GM12878 (cell line): Measurements from ENCODE around the gene ATXN1. TPM values are rescaled to one million over a fixed set of nuclear protein-coding genes. Genes with fewer than 3 reads are reported as not detected.

Experiments
- ATAC-seq: fragments of 200-7000 bp; cut with Tn5 transposase; 3 replicates; pipeline ENCODE4 v1.9.1; 2020; ENCODE audit warnings: mild to moderate bottlenecking, moderate library complexity
- BruUV-seq: library from RNA; stranded (reverse); fragments of 400-500 nt; replicated peaks from 2 replicates; lab custom pipeline; 2021; lab: Mats Ljungman, UMichigan
- CTCF ChIA-PET: fragments of 300-600 bp; sonication (Branson Sonifier 250); formaldehyde crosslinking; extraction: SDS; loops from one replicate; lab custom pipeline; 2021; ENCODE audit warnings: inconsistent platforms; lab: Yijun Ruan, JAX
- POLR2A ChIA-PET: fragments of 350-600 bp; formaldehyde crosslinking; extraction: SDS; loops from one replicate; lab custom pipeline; 2021; ENCODE audit warnings: inconsistent platforms; lab: Charles Lee
- RAD21 ChIA-PET: fragments of 300-600 bp; sonication (Branson Sonifier 250); formaldehyde crosslinking; loops from one replicate; lab custom pipeline; 2023; ENCODE audit warnings: antibody characterized with exemption; ENCODE audit not compliant: unreplicated experiment; lab: Charles Lee
- SMC1A ChIA-PET: fragments of 300-600 bp; sonication (Branson Sonifier 250); formaldehyde crosslinking; loops from one replicate; lab custom pipeline; 2023; ENCODE audit not compliant: unreplicated experiment, uncharacterized antibody; lab: Charles Lee
- DNase-seq: peaks from one replicate; pipeline ENCODE4 v3.0.0-alpha.2; 2011; ENCODE audit warnings: low read depth, low spot score
- FAIRE-seq: peaks from 3 replicates; lab custom pipeline; 2011; peaks lifted over from hg19 to GRCh38; lab: Jason Lieb, UNC
- H2AFZ ChIP-seq: 2 replicates; pipeline ENCODE4 v1.6.0; 2011; ENCODE audit warnings: low read depth, low read length, control low read depth; ENCODE audit not compliant: control insufficient read depth
- H3K27ac ChIP-seq: 2 replicates; pipeline ENCODE4 v1.5.1; 2011; ENCODE audit warnings: control low read depth; ENCODE audit not compliant: control insufficient read depth, insufficient read depth
- H3K27me3 ChIP-seq, 2 experiments: replicated peaks in 1 of 2; 2 replicates each; pipeline versions ENCODE4 v1.6.0 to v1.6.1; 2011; ENCODE audit warnings: low read length in 1 of 2; ENCODE audit not compliant: control insufficient read depth in 2 of 2, insufficient read depth in 2 of 2
- H3K36me3 ChIP-seq, 2 experiments: 2 replicates each; pipeline ENCODE4 v1.5.1; 2011; ENCODE audit warnings: low read length in 1 of 2; ENCODE audit not compliant: control insufficient read depth in 2 of 2, insufficient read depth in 2 of 2
- H3K4me1 ChIP-seq: 2 replicates; pipeline ENCODE4 v1.6.1; 2011; ENCODE audit warnings: mild to moderate bottlenecking, low read length, moderate library complexity, mixed read lengths; ENCODE audit not compliant: control insufficient read depth, insufficient read depth
- H3K4me2 ChIP-seq: 2 replicates; pipeline ENCODE4 v1.6.0; 2011; ENCODE audit warnings: control low read depth; ENCODE audit not compliant: control insufficient read depth, insufficient read depth
- H3K4me3 ChIP-seq: fragments of 200-600 bp; sonication (generic); 2 replicates; pipeline ENCODE4 v1.5.1; 2016
- H3K79me2 ChIP-seq: 2 replicates; pipeline ENCODE4 v1.6.0; 2011; ENCODE audit warnings: low read length; ENCODE audit not compliant: control insufficient read depth, insufficient read depth
- H3K9ac ChIP-seq: 2 replicates; pipeline ENCODE4 v1.8.0; 2011; ENCODE audit warnings: low read length, control low read depth, mixed read lengths; ENCODE audit not compliant: control insufficient read depth, insufficient read depth
- H3K9me3 ChIP-seq: replicated peaks from 3 replicates; pipeline ENCODE4 v1.5.1; 2011; ENCODE audit warnings: mild to moderate bottlenecking, low read length; ENCODE audit not compliant: control insufficient read depth, insufficient read depth
- H4K20me1 ChIP-seq: 2 replicates; pipeline ENCODE4 v1.6.0; 2011; ENCODE audit not compliant: control insufficient read depth, insufficient read depth
- CREM ChIP-seq: IDR thresholded peaks from 2 replicates; pipeline ENCODE4 v1.6.1; 2014; ENCODE audit warnings: antibody characterized with exemption, low read depth
- CTCF ChIP-seq, 3 experiments: IDR thresholded peaks in 2 of 3; conservative IDR thresholded peaks in 1 of 3; 2 replicates each; pipeline ENCODE4 v1.5.1; 2011; ENCODE audit warnings: low read depth in 3 of 3, low read length in 3 of 3, mild to moderate bottlenecking in 3 of 3, control low read depth in 2 of 3, moderate library complexity in 2 of 3, inconsistent platforms in 1 of 3, mixed read lengths in 1 of 3; ENCODE audit not compliant: control insufficient read depth in 2 of 3, insufficient read depth in 1 of 3; ENCODE audit errors: extremely low read depth in 1 of 3
- EGR1 ChIP-seq, 2 experiments: IDR thresholded peaks; 1 replicate in 1 of 2; 2 replicates in 1 of 2; pipeline ENCODE4 v1.6.1; 2011 to 2012; ENCODE audit warnings: low read depth in 2 of 2, low read length in 2 of 2, borderline replicate concordance in 1 of 2, mild to moderate bottlenecking in 1 of 2, moderate library complexity in 1 of 2
- IKZF2 ChIP-seq, 2 experiments: fragments of 450-650 bp; IDR thresholded peaks; 2 replicates each; pipeline ENCODE4 v1.6.1; 2017; ENCODE audit warnings: mild to moderate bottlenecking in 2 of 2, moderate library complexity in 2 of 2
- IRF3 ChIP-seq: fragments of 450-650 bp; IDR thresholded peaks from 2 replicates; pipeline ENCODE4 v1.6.1; 2014; ENCODE audit warnings: mild to moderate bottlenecking
- JUND ChIP-seq: IDR thresholded peaks from 2 replicates; pipeline ENCODE4 v1.6.1; 2012; ENCODE audit warnings: low read depth, mild to moderate bottlenecking, low read length, improper control_type of control experiment, moderate library complexity
- KDM1A ChIP-seq: fragments of 200-600 bp; sonication (generic); IDR thresholded peaks from 2 replicates; pipeline ENCODE4 v1.6.1; 2016; ENCODE audit warnings: borderline replicate concordance
- NR2C2 ChIP-seq: IDR thresholded peaks from 2 replicates; pipeline ENCODE4 v1.6.1; 2011; ENCODE audit warnings: borderline replicate concordance, low read depth; ENCODE audit not compliant: control insufficient read depth, insufficient read length
- RCOR1 ChIP-seq: conservative IDR thresholded peaks from 2 replicates; pipeline ENCODE4 v1.6.1; 2012; ENCODE audit warnings: low read depth, low read length, improper control_type of control experiment
- SMAD5 ChIP-seq: IDR thresholded peaks from 2 replicates; pipeline ENCODE4 v1.6.1; 2016; ENCODE audit warnings: antibody characterized with exemption, low read depth
- SMARCA5 ChIP-seq: fragments of 450-650 bp; IDR thresholded peaks from 2 replicates; pipeline ENCODE4 v1.6.1; 2017; ENCODE audit warnings: mild to moderate bottlenecking
- TARDBP ChIP-seq: IDR thresholded peaks from 2 replicates; pipeline ENCODE4 v1.6.1; 2016; ENCODE audit warnings: borderline replicate concordance
- WRNIP1 ChIP-seq: IDR thresholded peaks from 2 replicates; pipeline ENCODE4 v1.6.1; 2011; ENCODE audit warnings: low read depth, low read length, improper control_type of control experiment, borderline replicate concordance
- YY1 ChIP-seq: IDR thresholded peaks from 2 replicates; pipeline ENCODE4 v1.6.1; 2011; ENCODE audit warnings: low read depth, mild to moderate bottlenecking, low read length
- ZNF622 ChIP-seq: fragments of 450-650 bp; IDR thresholded peaks from 2 replicates; pipeline ENCODE4 v1.6.1; 2017; ENCODE audit warnings: mild to moderate bottlenecking, inconsistent platforms
- ZNF687 ChIP-seq: fragments of 450-650 bp; IDR thresholded peaks from 2 replicates; pipeline ENCODE4 v1.6.1; 2017; ENCODE audit warnings: mild to moderate bottlenecking, moderate library complexity
- WGBS: methylation state at CpG from one replicate; pipeline ENCODE4 v1.1.6; 2016; ENCODE audit warnings: low lambda C conversion rate; ENCODE audit not compliant: insufficient replicate concordance, insufficient coverage; ENCODE audit errors: missing lambda C conversion rate; 5-methylcytosine and 5-hydroxymethylcytosine counted together
- in situ Hi-C: fragments of 300-500 bp; cut with MboI; formaldehyde crosslinking; loops from 9 replicates; pipeline ENCODE4 v1.14.3; 2018; ENCODE audit warnings: mixed read lengths
- intact Hi-C: fragments of 100-400 bp; cut with micrococcal nuclease; formaldehyde crosslinking; loops from one replicate; pipeline ENCODE4 v1.14.2; 2022; ENCODE audit not compliant: unreplicated experiment
- polyA plus RNA-seq, 11 experiments: library from polyadenylated mRNA; depleted of rRNA in 4 of 11; unstranded in 6 of 11; stranded (reverse) in 5 of 11; fragments of >200 nt; fragmentation: Nextera tagmentation in 4 of 11; fragmentation: Illumina TruSeq in 1 of 11; extraction: Ambion mirVana in 4 of 11; extraction: Trizol in 1 of 11; gene quantifications; 1 replicate in 1 of 11; 2 replicates in 10 of 11; pipeline versions ENCODE4 v1.2.1 to v1.2.3, GENCODE V29; 2011 to 2016; ENCODE audit warnings: inconsistent platforms in 2 of 11, missing spikeins in 2 of 11, low read depth in 1 of 11
- total RNA-seq, 4 experiments: library from RNA; depleted of rRNA in 3 of 4; stranded (reverse); fragments of >200 nt in 3 of 4; fragmentation: Illumina TruSeq in 1 of 4; extraction: Trizol in 1 of 4; gene quantifications; 2 replicates each; pipeline versions ENCODE4 v1.2.1 to v1.2.3, GENCODE V29; 2013 to 2021

The ATXN1 gene
- total and polyA plus RNA-seq, 10 of the 15 experiments (the other 5 are each of a cell fraction or from before 2014, with no cell fraction given) = 12.2 to 51.2 (median 20.5) TPM

GRCh38 chr6:16635810-16636602 lies 125.3 kb downstream of the ATXN1 start:
- ChIA-PET CTCF (interaction anchor here (0.6 to 3.3 kb wide), 13 partner anchors 10 to 303 kb away, joined by 3 to 16 read pairs (median 4); partner anchors contain the start of gene ATXN1), POLR2A (interaction anchor here (0.5 to 1.6 kb wide), 7 partner anchors 10 to 127 kb away, joined by 3 to 7 read pairs (median 4); no protein-coding TSS in a partner anchor), SMC1A (interaction anchor here (0.8 to 6.3 kb wide), 25 partner anchors 10 to 215 kb away, joined by 3 to 46 read pairs (median 5); no protein-coding TSS in a partner anchor), RAD21 (interaction anchor here (0.7 to 4.0 kb wide), 24 partner anchors 22 to 164 kb away, joined by 3 to 22 read pairs (median 4); no protein-coding TSS in a partner anchor)
- FAIRE-seq = peak; percentile 66
- peak overlapping the region; percentile 36; the same call in 1 of the 2 replicates for H3K4me3 ChIP-seq
- no peaks in the 10 kb centered on the region for H4K20me1 ChIP-seq
- BruUV-seq = no TSS peak
- H3K9ac ChIP-seq = peak overlapping the region; percentile 15; the same call in 1 of the 2 replicates
- peak overlapping the region; percentile 73 for H3K4me2 ChIP-seq
- peaks cover 39% of the 10 kb centered on the region for H3K4me1 ChIP-seq
- ATAC-seq = peak; percentile 81
- peak; percentile 80 for DNase-seq
- H3K9me3 ChIP-seq = no peaks in the 10 kb centered on the region; the same call in 2 of the 3 replicates
- intact Hi-C loops = loop anchor here (1.0 to 5.0 kb wide), 4 partner anchors 44 to 125 kb away; partner anchors contain the start of gene ATXN1
- in situ Hi-C loops = no loop called here
- no peaks in the 10 kb centered on the region for H3K27me3 ChIP-seq
- H3K36me3 ChIP-seq = no peaks in the 10 kb centered on the region; a peak in 1 of 4 replicates
- WGBS = 67% methylated on average over 14 of the region's 14 CpGs
- H3K79me2 ChIP-seq = no peaks in the 10 kb centered on the region
- peak overlapping the region; percentile 41 for H2AFZ ChIP-seq
- peak overlapping the region; percentile 66 for H3K27ac ChIP-seq
- TF ChIP-seq EGR1 (IDR thresholded peaks at IDR 0.05; ENCODE audit: borderline replicate concordance in 1 of 2, low read depth in 2 of 2, low read length in 2 of 2) = 0 out of 3 replicates have a peak, but pooled peaks of 1 of the 2 experiments have one; percentile 23
- TF ChIP-seq SMAD5 = no peak
- TF ChIP-seq CTCF (IDR thresholded peaks at IDR 0.05 in 2 of 3, conservative IDR thresholded peaks at IDR 0.05 in 1 of 3; ENCODE audit: control insufficient read depth in 2 of 3, extremely low read depth in 1 of 3, insufficient read depth in 1 of 3, low read depth in 3 of 3, low read length in 3 of 3) = no peak
- TF ChIP-seq CREM = peak; percentile 20; the same call in 1 of the 2 replicates
- TF ChIP-seq ZNF687 = peak; percentile 34; the same call in 1 of the 2 replicates
- no peak for TF ChIP-seq RCOR1
- no peak for TF ChIP-seq NR2C2
- TF ChIP-seq JUND = no peak
- 0 out of 2 replicates have a peak, but pooled peaks have one; percentile 15 for TF ChIP-seq YY1
- TF ChIP-seq KDM1A = no peak
- no peak for TF ChIP-seq WRNIP1
- no peak for TF ChIP-seq TARDBP
- TF ChIP-seq ZNF622 = no peak
- TF ChIP-seq IKZF2 (IDR thresholded peaks at IDR 0.05) = peak; percentile 97
- no peak for TF ChIP-seq IRF3
- TF ChIP-seq SMARCA5 = no peak
